A673 (cell line): ENCODE results near the gene RLF.

Experiments
- EZH2 ChIP-seq: fragments of 200-600 bp; sonication (generic); IDR thresholded peaks from 2 replicates; pipeline ENCODE4 v1.6.1; 2017; ENCODE audit warnings: borderline replicate concordance, low read depth, mild to moderate bottlenecking, mixed read lengths, antibody characterized with exemption, low read length; ENCODE audit not compliant: poor library complexity, severe bottlenecking
- TF ChIP-seq, protein P1 (sequence below): fragments of 300-800, 200-600 bp; sonication (generic); conservative IDR thresholded peaks from 2 replicates; pipeline ENCODE4 v1.5.1; 2017; ENCODE audit warnings: low read depth, mild to moderate bottlenecking, antibody characterized with exemption, low read length, moderate library complexity, mixed read lengths

DNA sequence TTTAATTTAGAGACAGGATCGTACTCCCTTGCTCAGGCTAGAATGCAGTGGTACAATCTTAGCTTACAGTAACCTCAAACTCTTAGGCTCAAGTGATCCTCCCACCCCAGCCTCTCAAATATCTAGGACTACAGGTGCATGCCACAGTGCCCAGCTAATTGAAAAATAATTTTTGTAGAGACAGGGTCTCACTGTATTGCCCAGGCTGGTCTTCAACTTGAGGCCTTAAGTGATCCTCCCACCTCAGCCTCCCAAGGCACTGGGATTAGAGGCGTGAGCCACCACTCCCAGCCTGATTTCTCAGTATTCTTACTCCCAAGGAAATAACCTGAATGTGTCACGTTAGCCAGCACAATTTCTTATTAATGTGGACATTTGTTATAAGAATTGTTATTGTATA is 9.8 kb downstream of the RLF start:
- TF ChIP-seq, protein P1, sequence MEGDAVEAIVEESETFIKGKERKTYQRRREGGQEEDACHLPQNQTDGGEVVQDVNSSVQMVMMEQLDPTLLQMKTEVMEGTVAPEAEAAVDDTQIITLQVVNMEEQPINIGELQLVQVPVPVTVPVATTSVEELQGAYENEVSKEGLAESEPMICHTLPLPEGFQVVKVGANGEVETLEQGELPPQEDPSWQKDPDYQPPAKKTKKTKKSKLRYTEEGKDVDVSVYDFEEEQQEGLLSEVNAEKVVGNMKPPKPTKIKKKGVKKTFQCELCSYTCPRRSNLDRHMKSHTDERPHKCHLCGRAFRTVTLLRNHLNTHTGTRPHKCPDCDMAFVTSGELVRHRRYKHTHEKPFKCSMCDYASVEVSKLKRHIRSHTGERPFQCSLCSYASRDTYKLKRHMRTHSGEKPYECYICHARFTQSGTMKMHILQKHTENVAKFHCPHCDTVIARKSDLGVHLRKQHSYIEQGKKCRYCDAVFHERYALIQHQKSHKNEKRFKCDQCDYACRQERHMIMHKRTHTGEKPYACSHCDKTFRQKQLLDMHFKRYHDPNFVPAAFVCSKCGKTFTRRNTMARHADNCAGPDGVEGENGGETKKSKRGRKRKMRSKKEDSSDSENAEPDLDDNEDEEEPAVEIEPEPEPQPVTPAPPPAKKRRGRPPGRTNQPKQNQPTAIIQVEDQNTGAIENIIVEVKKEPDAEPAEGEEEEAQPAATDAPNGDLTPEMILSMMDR = no peak
- no peak for TF ChIP-seq EZH2
